Stomach (tissue), 4 donors: ENCODE data around the gene NPC2.

Experiments
- POLR2AphosphoS5 ChIP-seq, 3 donors: sonication (generic); formaldehyde crosslinking; IDR thresholded peaks; one replicate each; pipeline ENCODE4 v1.6.1; 2016; ENCODE audit warnings: antibody characterized with exemption in 3 of 3
- TF ChIP-seq, protein P1 (sequence below), 7 experiments: fragments of 450-650 bp in 4 of 7; fragments of 200-600 bp in 3 of 7; sonication (generic) in 3 of 7; IDR thresholded peaks; one replicate each; pipeline ENCODE4 v1.5.1; 2016 to 2019; ENCODE audit warnings: antibody characterized with exemption in 7 of 7, control low read depth in 2 of 7, mild to moderate bottlenecking in 1 of 7

GRCh38 chr14:74500417-74501134, 7.5 kb upstream of the NPC2 start:
- TF ChIP-seq, protein P1, sequence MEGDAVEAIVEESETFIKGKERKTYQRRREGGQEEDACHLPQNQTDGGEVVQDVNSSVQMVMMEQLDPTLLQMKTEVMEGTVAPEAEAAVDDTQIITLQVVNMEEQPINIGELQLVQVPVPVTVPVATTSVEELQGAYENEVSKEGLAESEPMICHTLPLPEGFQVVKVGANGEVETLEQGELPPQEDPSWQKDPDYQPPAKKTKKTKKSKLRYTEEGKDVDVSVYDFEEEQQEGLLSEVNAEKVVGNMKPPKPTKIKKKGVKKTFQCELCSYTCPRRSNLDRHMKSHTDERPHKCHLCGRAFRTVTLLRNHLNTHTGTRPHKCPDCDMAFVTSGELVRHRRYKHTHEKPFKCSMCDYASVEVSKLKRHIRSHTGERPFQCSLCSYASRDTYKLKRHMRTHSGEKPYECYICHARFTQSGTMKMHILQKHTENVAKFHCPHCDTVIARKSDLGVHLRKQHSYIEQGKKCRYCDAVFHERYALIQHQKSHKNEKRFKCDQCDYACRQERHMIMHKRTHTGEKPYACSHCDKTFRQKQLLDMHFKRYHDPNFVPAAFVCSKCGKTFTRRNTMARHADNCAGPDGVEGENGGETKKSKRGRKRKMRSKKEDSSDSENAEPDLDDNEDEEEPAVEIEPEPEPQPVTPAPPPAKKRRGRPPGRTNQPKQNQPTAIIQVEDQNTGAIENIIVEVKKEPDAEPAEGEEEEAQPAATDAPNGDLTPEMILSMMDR (IDR thresholded peaks at IDR 0.05), result no peak
- no peak for TF ChIP-seq POLR2AphosphoS5 (IDR thresholded peaks at IDR 0.05)
